ENCODE data around the gene ACTR1A. TPM values are rescaled to one million over a fixed set of nuclear protein-coding genes. Genes with fewer than 3 reads are reported as not detected.

Gene ACTR1A
- total RNA-seq, 1 experiment from 2014 or later: 82.1 TPM

- DNase-seq: no peak
- no peak overlapping the region for H2BK120ac ChIP-seq (ENCODE audit: low read depth, low read length, poor library complexity, severe bottlenecking)
- H3K23me2 ChIP-seq (ENCODE audit: insufficient read length, low read depth, low read length, poor library complexity, severe bottlenecking): peaks cover 10% of the 10 kb centered on the region
- no peak overlapping the region for H3T11ph ChIP-seq (ENCODE audit: low read length)
- Mint-ChIP-seq H3K4me1 (peaks cover 61 to 70% of the 10 kb centered on the region in 2 experiments), H3K27me3 (ENCODE audit: low read depth) (peaks cover 7% of the 10 kb centered on the region), H3K27ac (no peak overlapping the region), H3K9me3 (no peaks in the 10 kb centered on the region), H3K4me3 (no peak overlapping the region), H3K36me3 (ENCODE audit: insufficient read depth in 1 of 3, low read depth in 3 of 3) (peaks cover 6 to 19% (median 7%) of the 10 kb centered on the region in 3 experiments)
- H3K14ac ChIP-seq (ENCODE audit: insufficient read depth, low read length): no peak overlapping the region
- H3K27me3 ChIP-seq (ENCODE audit: insufficient read depth, low read length): no peaks in the 10 kb centered on the region
- no peak overlapping the region for H2AFZ ChIP-seq (ENCODE audit: low read length)
- H3K79me2 ChIP-seq (ENCODE audit: insufficient read depth, low read length): no peaks in the 10 kb centered on the region
- no peak overlapping the region for H2AK5ac ChIP-seq (ENCODE audit: insufficient read length, low read length)
- H4K8ac ChIP-seq (replicated peaks; ENCODE audit: insufficient read length, low read depth, low read length): no peak overlapping the region
- H3K4me2 ChIP-seq (ENCODE audit: insufficient read depth, insufficient read length, low read length): no peak overlapping the region
- H3K18ac ChIP-seq (ENCODE audit: insufficient read length, low read depth, low read length): no peak overlapping the region
- TF ChIP-seq CTCF (conservative IDR thresholded peaks at IDR 0.05): no peak
- H2BK20ac ChIP-seq (ENCODE audit: low read depth, low read length, poor library complexity, severe bottlenecking): no peak overlapping the region
- no peak overlapping the region for H4K5ac ChIP-seq (ENCODE audit: insufficient read length, low read depth, low read length)
- H3K4ac ChIP-seq (ENCODE audit: low read depth, low read length): no peak overlapping the region
- no peaks in the 10 kb centered on the region for H4K20me1 ChIP-seq (ENCODE audit: control insufficient read depth, insufficient read depth, insufficient read length)
- no CpG with 5 or more reads among the region's 9 CpGs for WGBS (ENCODE audit: extremely low coverage, insufficient read length, low lambda C conversion rate)
- H3K9me3 ChIP-seq (ENCODE audit: control insufficient read depth, low read depth, low read length): no peaks in the 10 kb centered on the region
- no peak overlapping the region for H2BK5ac ChIP-seq (ENCODE audit: insufficient read length, low read length)
- H3K9ac ChIP-seq (ENCODE audit: extremely low read depth, insufficient read length, low read length): no peak overlapping the region
- no peak overlapping the region for H2BK15ac ChIP-seq (ENCODE audit: low read depth, low read length)
- no peak overlapping the region for H4K91ac ChIP-seq (ENCODE audit: insufficient read length, low read depth, low read length)
- peaks cover 3% of the 10 kb centered on the region for H3K4me1 ChIP-seq (ENCODE audit: insufficient read depth, low read length)
- H3K79me1 ChIP-seq (ENCODE audit: insufficient read depth, low read depth, low read length, poor library complexity, severe bottlenecking): no peaks in the 10 kb centered on the region
- no peak overlapping the region for H3K27ac ChIP-seq (ENCODE audit: insufficient read length, low read depth, low read length)
- no peak overlapping the region for H3K23ac ChIP-seq (ENCODE audit: insufficient read length, low read depth, low read length)
- no peak overlapping the region for H3K56ac ChIP-seq (ENCODE audit: insufficient read length, low read depth, low read length)
- H2BK12ac ChIP-seq (ENCODE audit: insufficient read length, low read depth, low read length): no peak overlapping the region
These were observed 44.8 kb downstream of the ACTR1A start for GRCh38 chr10:102457591-102458150.

All from H9 (cell line).